Measurements from ENCODE around the gene NAV1. TPM values are rescaled to one million over a fixed set of nuclear protein-coding genes. Genes with fewer than 3 reads are reported as not detected.

The NAV1 gene
- total RNA-seq, 1 donor from 2014 or later: 44.9 TPM

GRCh38 chr1:201505503-201505890, 33.4 kb upstream of the NAV1 start:
- TF ChIP-seq CTCF (conservative IDR thresholded peaks at IDR 0.05): no peak
- peaks cover 45% of the 10 kb centered on the region for H3K4me1 Mint-ChIP-seq (ENCODE audit: unreplicated experiment)
- no peak for DNase-seq (ENCODE audit: extremely low spot score, unreplicated experiment)
- no peaks in the 10 kb centered on the region for H3K9me3 Mint-ChIP-seq
- no peaks in the 10 kb centered on the region for H3K36me3 Mint-ChIP-seq
- H3K4me3 Mint-ChIP-seq: peak overlapping the region; percentile 83
- peak overlapping the region; percentile 99 for H3K27ac Mint-ChIP-seq
- H3K27me3 Mint-ChIP-seq: no peaks in the 10 kb centered on the region

DNA sequence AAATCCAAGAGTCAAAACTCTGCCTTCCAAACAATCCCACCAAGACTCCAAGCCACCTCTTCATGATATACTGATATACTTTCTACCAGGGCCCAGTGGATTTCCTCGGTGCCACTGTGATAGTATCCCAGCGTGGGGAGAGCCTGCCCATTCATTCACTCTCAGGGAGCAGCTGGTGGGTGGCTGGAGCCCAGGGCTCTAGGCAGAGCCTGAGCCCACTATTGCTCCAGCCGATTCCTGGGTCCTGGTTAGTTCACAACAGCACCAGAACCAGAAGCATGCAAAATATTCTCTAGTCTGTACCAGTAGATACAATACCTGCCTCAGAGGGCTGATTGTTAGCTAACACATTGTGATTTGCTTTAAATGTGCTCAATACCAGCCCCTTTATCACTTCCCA, 32.8 kb upstream of the NAV1 start:
- no peak for TF ChIP-seq CTCF (conservative IDR thresholded peaks at IDR 0.05)
- H3K9me3 Mint-ChIP-seq: no peaks in the 10 kb centered on the region
- no peak for DNase-seq (ENCODE audit: extremely low spot score, unreplicated experiment)
- peak overlapping the region; percentile 83 for H3K4me3 Mint-ChIP-seq
- H3K27me3 Mint-ChIP-seq: no peaks in the 10 kb centered on the region
- peak overlapping the region; percentile 99 for H3K27ac Mint-ChIP-seq
- peaks cover 39% of the 10 kb centered on the region for H3K4me1 Mint-ChIP-seq (ENCODE audit: unreplicated experiment)
- no peaks in the 10 kb centered on the region for H3K36me3 Mint-ChIP-seq

DNA sequence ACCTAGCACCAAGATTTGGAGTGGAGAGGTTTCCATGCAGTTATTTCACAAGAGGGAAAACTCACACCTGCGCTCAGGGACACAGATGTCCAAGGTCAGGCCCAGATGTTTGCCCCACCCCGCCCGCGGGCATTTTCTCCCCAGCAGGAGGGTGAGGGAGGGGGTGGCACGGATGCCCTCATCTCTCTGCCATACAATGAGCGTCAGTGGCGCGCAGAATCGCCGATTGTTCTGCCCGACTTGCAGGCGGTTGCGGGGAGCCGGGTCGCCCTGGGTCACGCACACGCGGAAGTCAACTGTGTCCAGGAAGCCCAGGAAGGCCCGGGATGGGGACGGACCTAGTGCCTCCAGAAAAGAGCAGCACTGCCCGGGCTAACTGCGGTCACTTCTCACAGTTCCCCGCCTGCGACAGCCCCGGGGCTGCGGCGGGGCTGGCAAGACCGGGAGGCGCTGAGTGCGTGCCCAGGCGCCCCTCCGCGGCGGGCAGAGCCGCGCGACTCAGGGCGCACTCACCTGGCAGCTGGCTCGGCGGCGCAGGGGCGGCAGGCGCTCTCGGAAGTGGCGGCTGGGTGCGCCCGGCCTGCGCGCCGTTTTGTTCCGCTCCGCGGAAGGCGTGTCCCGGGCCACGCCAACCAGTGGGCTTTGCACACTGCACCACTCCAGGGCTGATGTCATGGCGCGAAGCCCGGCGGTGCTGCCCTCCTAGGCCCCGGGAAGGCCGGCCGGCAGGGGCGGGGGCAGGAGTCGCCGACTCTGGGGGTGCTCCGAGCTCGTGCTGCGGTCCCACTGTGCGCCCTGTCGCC, 32.2 kb upstream of the NAV1 start, which contains the start of gene CSRP1:
TSS of gene CSRP1 (minus strand) at position 567 of the 803 bp plus-strand sequence. CDS start 10,820 bp downstream, outside the sequence.
- H3K27ac Mint-ChIP-seq: peak within 1 kb of the TSS; percentile 99
- H3K4me3 Mint-ChIP-seq: peak within 1 kb of the TSS; percentile 83
- no peak for TF ChIP-seq CTCF (conservative IDR thresholded peaks at IDR 0.05)
- no peaks in the 10 kb centered on the region for H3K9me3 Mint-ChIP-seq
- no peak for DNase-seq (ENCODE audit: extremely low spot score, unreplicated experiment)
- no peaks in the 10 kb centered on the region for H3K36me3 Mint-ChIP-seq
- no peaks in the 10 kb centered on the region for H3K27me3 Mint-ChIP-seq
- H3K4me1 Mint-ChIP-seq (ENCODE audit: unreplicated experiment): peaks cover 43% of the 10 kb centered on the region

- TF ChIP-seq CTCF (conservative IDR thresholded peaks at IDR 0.05): no peak
- no peak for DNase-seq (ENCODE audit: extremely low spot score, unreplicated experiment)
- Mint-ChIP-seq H3K4me1 (ENCODE audit: unreplicated experiment) (peaks cover 44% of the 10 kb centered on the region), H3K4me3 (no peak overlapping the region), H3K36me3 (no peaks in the 10 kb centered on the region), H3K27ac (peak overlapping the region; percentile 63), H3K27me3 (no peaks in the 10 kb centered on the region), H3K9me3 (no peaks in the 10 kb centered on the region)
Observed at GRCh38 chr1:201507360-201507675, 31.6 kb upstream of the NAV1 start.

DNA sequence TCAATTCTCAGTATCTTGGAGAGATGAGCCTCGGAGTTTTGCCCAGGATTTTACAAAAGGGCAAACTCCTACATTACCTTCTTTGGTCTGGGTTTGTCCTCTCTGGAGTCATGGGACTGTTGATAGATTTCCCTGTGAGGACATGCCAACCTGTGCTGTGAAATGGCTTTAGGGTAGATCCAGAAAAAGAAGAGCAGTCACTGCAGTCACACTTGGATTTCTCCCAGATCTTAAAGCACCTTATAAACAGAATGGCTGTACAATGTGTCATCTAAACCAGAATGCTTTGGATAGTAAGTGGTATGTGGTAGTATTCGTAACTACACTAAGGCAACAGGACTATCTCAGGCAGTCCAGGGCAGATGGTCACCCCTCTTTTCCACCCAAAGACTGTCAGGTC, 30.1 kb upstream of the NAV1 start:
- Mint-ChIP-seq H3K4me1 (ENCODE audit: unreplicated experiment) (peaks cover 44% of the 10 kb centered on the region), H3K36me3 (no peaks in the 10 kb centered on the region), H3K9me3 (no peaks in the 10 kb centered on the region), H3K27ac (peak overlapping the region; percentile 58), H3K27me3 (no peaks in the 10 kb centered on the region), H3K4me3 (no peak overlapping the region)
- no peak for TF ChIP-seq CTCF (conservative IDR thresholded peaks at IDR 0.05)
- DNase-seq (ENCODE audit: extremely low spot score, unreplicated experiment): no peak

Data from type B pancreatic cell (in vitro differentiated cells).